Endothelial cell of umbilical vein (primary cell): ENCODE measurements around the gene MRC2. TPM values are rescaled to one million over a fixed set of nuclear protein-coding genes. Genes with fewer than 3 reads are reported as not detected.

Experiments
- BruUV-seq: library from RNA; stranded (reverse); fragments of 400-500 nt; replicated peaks from 2 replicates; lab custom pipeline; 2021; lab: Mats Ljungman, UMichigan
- CTCF ChIA-PET: fragments of 300-600, 350-600 bp; sonication (Branson Sonifier 250); formaldehyde crosslinking; loops from one replicate; lab custom pipeline; 2021; ENCODE audit warnings: antibody characterized with exemption, inconsistent platforms; lab: Charles Lee
- POLR2A ChIA-PET: fragments of 300-600, 350-600 bp; sonication (Branson Sonifier 250); formaldehyde crosslinking; loops from one replicate; lab custom pipeline; 2021; ENCODE audit warnings: antibody characterized with exemption, inconsistent platforms; lab: Charles Lee
- DNase-seq: peaks from one replicate; pipeline ENCODE4 v3.0.0-alpha.2; 2011; ENCODE audit warnings: low read depth, low spot score
- FAIRE-seq: peaks from 2 replicates; lab custom pipeline; 2011; peaks lifted over from hg19 to GRCh38; lab: Jason Lieb, UNC
- H2AFZ ChIP-seq: 2 replicates; pipeline ENCODE4 v1.6.0; 2012; ENCODE audit warnings: low read depth, low read length, control low read depth, inconsistent platforms
- H3K27ac ChIP-seq: 2 replicates; pipeline ENCODE4 v1.5.1; 2011; ENCODE audit warnings: low read depth, mild to moderate bottlenecking, control low read depth, low read length, moderate library complexity; ENCODE audit not compliant: insufficient read depth
- H3K27me3 ChIP-seq, 2 experiments: 2 replicates each; pipeline versions ENCODE4 v1.6.0 to v1.6.1; 2011; ENCODE audit warnings: low read length in 2 of 2, mixed read lengths in 1 of 2; ENCODE audit not compliant: control insufficient read depth in 2 of 2, insufficient read depth in 2 of 2
- H3K36me3 ChIP-seq, 2 experiments: 2 replicates in 1 of 2; 3 replicates in 1 of 2; pipeline ENCODE4 v1.5.1; 2011; ENCODE audit warnings: low read length in 2 of 2, mild to moderate bottlenecking in 1 of 2, moderate library complexity in 1 of 2; ENCODE audit not compliant: control insufficient read depth in 2 of 2, insufficient read depth in 2 of 2; ENCODE audit errors: extremely low read depth in 1 of 2
- H3K4me1 ChIP-seq: 3 replicates; pipeline ENCODE4 v1.5.1; 2011; ENCODE audit warnings: mild to moderate bottlenecking, low read length; ENCODE audit not compliant: control insufficient read depth, insufficient read depth; ENCODE audit errors: extremely low read depth
- H3K4me2 ChIP-seq: 2 replicates; pipeline ENCODE4 v1.6.1; 2011; ENCODE audit warnings: low read length, control low read depth, mixed read lengths; ENCODE audit not compliant: insufficient read depth
- H3K4me3 ChIP-seq, 3 experiments: fragments of 200-600 bp in 1 of 3; sonication (generic), shearing (Covaris generic) in 1 of 3; replicated peaks in 1 of 3; 2 replicates each; pipeline ENCODE4 v1.5.1; 2011 to 2016; ENCODE audit warnings: control low read depth in 3 of 3, low read length in 3 of 3, mild to moderate bottlenecking in 2 of 3, inconsistent platforms in 1 of 3, low read depth in 1 of 3, moderate library complexity in 1 of 3; ENCODE audit not compliant: insufficient read depth in 1 of 3
- H3K79me2 ChIP-seq: 2 replicates; pipeline ENCODE4 v1.6.0; 2012; ENCODE audit warnings: low read length, inconsistent platforms; ENCODE audit not compliant: control insufficient read depth, insufficient read depth
- H3K9ac ChIP-seq: replicated peaks from 2 replicates; pipeline ENCODE3; 2011; ENCODE audit warnings: low read length, control low read depth; ENCODE audit not compliant: insufficient read depth; ENCODE audit errors: extremely low read depth
- H3K9me1 ChIP-seq: replicated peaks from 3 replicates; pipeline ENCODE4 v1.6.0; 2011; ENCODE audit warnings: mild to moderate bottlenecking, low read length; ENCODE audit not compliant: control insufficient read depth, insufficient read depth; ENCODE audit errors: extremely low read depth
- H3K9me3 ChIP-seq: replicated peaks from 2 replicates; pipeline ENCODE4 v1.5.1; 2012; ENCODE audit warnings: low read length, inconsistent platforms; ENCODE audit not compliant: control insufficient read depth, insufficient read depth
- H4K20me1 ChIP-seq: replicated peaks from 2 replicates; pipeline ENCODE3; 2011; ENCODE audit warnings: mild to moderate bottlenecking, low read length; ENCODE audit not compliant: control insufficient read depth, insufficient read depth; ENCODE audit errors: extremely low read depth
- CTCF ChIP-seq, 2 donors: IDR thresholded peaks; 1 replicate in 1 of 2; 2 replicates in 1 of 2; pipeline ENCODE4 v1.5.1; 2011; ENCODE audit warnings: low read length in 2 of 2, mild to moderate bottlenecking in 2 of 2, moderate library complexity in 2 of 2, control low read depth in 1 of 2, inconsistent platforms in 1 of 2, low read depth in 1 of 2; ENCODE audit not compliant: insufficient read depth in 1 of 2; ENCODE audit errors: extremely low read depth in 1 of 2
- EZH2 ChIP-seq: IDR thresholded peaks from 2 replicates; pipeline ENCODE4 v1.6.1; 2012; ENCODE audit warnings: borderline replicate concordance, low read depth, mild to moderate bottlenecking, moderate library complexity, low read length, inconsistent platforms; ENCODE audit not compliant: severe bottlenecking
- FOS ChIP-seq: IDR thresholded peaks from 2 replicates; pipeline ENCODE4 v1.6.1; 2011; ENCODE audit warnings: mild to moderate bottlenecking, low read length, moderate library complexity, borderline replicate concordance; ENCODE audit not compliant: insufficient read depth
- GATA2 ChIP-seq: IDR thresholded peaks from 2 replicates; pipeline ENCODE4 v1.7.0; 2011; ENCODE audit warnings: low read depth, mild to moderate bottlenecking, moderate library complexity, mixed read lengths, low read length; ENCODE audit not compliant: insufficient read length, insufficient read depth
- JUN ChIP-seq: IDR thresholded peaks from 2 replicates; pipeline ENCODE4 v1.6.1; 2011; ENCODE audit warnings: borderline replicate concordance, low read depth; ENCODE audit not compliant: insufficient read length, insufficient read depth
- MAX ChIP-seq: IDR thresholded peaks from 2 replicates; pipeline ENCODE4 v1.6.1; 2011; ENCODE audit not compliant: insufficient read depth, insufficient read length
- MYC ChIP-seq: IDR thresholded peaks from one replicate; pipeline ENCODE4 v1.6.1; 2011; ENCODE audit warnings: mild to moderate bottlenecking, low read depth, low read length
- POLR2A ChIP-seq: IDR thresholded peaks from 2 replicates; pipeline ENCODE4 v1.6.1; 2012; ENCODE audit warnings: low read depth, mild to moderate bottlenecking, control low read depth, low read length
- POLR2AphosphoS5 ChIP-seq: IDR thresholded peaks from 2 replicates; pipeline ENCODE4 v1.6.1; 2012; ENCODE audit warnings: low read depth, mild to moderate bottlenecking, control low read depth, low read length, moderate library complexity; ENCODE audit not compliant: insufficient read depth
- dilution Hi-C: fragments of 300-500 bp; cut with MboI; formaldehyde crosslinking; loops from one replicate; pipeline ENCODE4 v1.15.0; 2019; ENCODE audit warnings: low sequenced_read_pairs; ENCODE audit not compliant: extremely low pct_ligation_motif_present
- intact Hi-C: fragments of 100-400 bp; cut with micrococcal nuclease; formaldehyde crosslinking; loops from one replicate; pipeline ENCODE4 v1.10.0; 2022
- polyA plus RNA-seq, 4 experiments: library from polyadenylated mRNA; depleted of rRNA in 3 of 4; stranded (reverse) in 3 of 4; unstranded in 1 of 4; fragments of >200 nt; gene quantifications; 2 replicates each; pipeline versions ENCODE4 v1.2.1 to v1.2.3, GENCODE V29; 2011 to 2012; ENCODE audit warnings: missing spikeins in 1 of 4
- total RNA-seq: library from RNA; stranded (reverse); gene quantifications from 2 replicates; pipeline ENCODE4 v1.2.3, GENCODE V29; 2021

The MRC2 gene
- total and polyA plus RNA-seq, 2 donors (not counting 3 experiments of a cell fraction or from before 2014, with no cell fraction given): 30.6 to 52.7 TPM

DNA sequence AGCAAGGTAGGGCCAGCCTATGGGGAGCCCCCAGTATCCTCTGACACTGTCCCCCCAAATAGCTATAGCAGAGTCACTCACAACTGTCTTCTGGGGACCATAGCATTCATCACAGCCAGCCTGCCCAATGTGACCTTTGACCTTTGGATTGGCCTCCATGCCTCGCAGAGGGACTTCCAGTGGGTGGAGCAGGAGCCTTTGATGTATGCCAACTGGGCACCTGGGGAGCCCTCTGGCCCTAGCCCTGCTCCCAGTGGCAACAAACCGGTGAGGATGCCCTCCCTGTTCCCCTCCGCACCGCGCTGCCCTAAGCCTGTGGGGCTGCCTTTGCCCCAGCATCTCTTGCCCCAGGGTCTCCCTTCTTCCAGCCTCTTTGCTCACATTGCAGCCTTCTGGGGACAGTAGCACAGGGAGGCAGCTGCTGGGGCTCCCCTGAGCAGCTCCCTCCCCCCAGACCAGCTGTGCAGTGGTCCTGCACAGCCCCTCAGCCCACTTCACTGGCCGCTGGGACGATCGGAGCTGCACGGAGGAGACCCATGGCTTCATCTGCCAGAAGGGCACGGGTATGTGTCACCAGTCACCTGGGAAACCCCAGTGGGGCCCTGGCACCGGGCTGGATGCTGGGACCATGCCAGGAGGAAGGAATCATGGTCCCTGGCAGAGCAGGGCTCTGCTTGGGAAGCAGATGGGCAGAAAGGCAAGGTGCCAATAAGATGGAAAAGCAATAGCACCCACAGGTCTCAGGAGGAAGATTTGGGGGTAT lies 61.1 kb downstream of the MRC2 start:
- H4K20me1 ChIP-seq: no peaks in the 10 kb centered on the region
- H3K79me2 ChIP-seq: no peaks in the 10 kb centered on the region
- TF ChIP-seq GATA2 (no peak), CTCF (IDR thresholded peaks at IDR 0.05; ENCODE audit: extremely low read depth in 1 of 2, insufficient read depth in 1 of 2, low read depth in 1 of 2, low read length in 2 of 2) (no peak), POLR2A (no peak), MYC (no peak), MAX (no peak), FOS (no peak), EZH2 (no peak), JUN (no peak), POLR2AphosphoS5 (no peak)
- H3K27ac ChIP-seq: no peak overlapping the region
- H3K36me3 ChIP-seq: no peaks in the 10 kb centered on the region
- no peak overlapping the region for H3K4me3 ChIP-seq
- H3K27me3 ChIP-seq: no peaks in the 10 kb centered on the region
- no peak overlapping the region for H3K4me2 ChIP-seq
- H2AFZ ChIP-seq: no peak overlapping the region
- dilution Hi-C loops: no loop called here
- no peaks in the 10 kb centered on the region for H3K9me1 ChIP-seq
- no peaks in the 10 kb centered on the region for H3K9me3 ChIP-seq
- ChIA-PET CTCF (no interaction called here), POLR2A (no interaction called here)
- no peak overlapping the region for H3K9ac ChIP-seq
- no TSS peak for BruUV-seq
- H3K4me1 ChIP-seq: peaks cover 4% of the 10 kb centered on the region
- DNase-seq (no peak), FAIRE-seq (no peak)
- intact Hi-C loops: no loop called here
